Liver (tissue), 9 donors: ENCODE data around the gene IQGAP2. TPM values are rescaled to one million over a fixed set of nuclear protein-coding genes. Genes with fewer than 3 reads are reported as not detected.

Experiments used
- DNase-seq: peaks from one replicate; pipeline ENCODE4 v3.0.0-alpha.2; 2017; ENCODE audit warnings: low spot score
- H3K27ac ChIP-seq, 2 donors: one replicate each; pipeline ENCODE4 v1.7.0; 2013; ENCODE audit warnings: inconsistent platforms in 2 of 2, low read length in 2 of 2, control low read depth in 1 of 2, low read depth in 1 of 2, mild to moderate bottlenecking in 1 of 2
- H3K27me3 ChIP-seq, 4 donors: one replicate each; pipeline versions ENCODE4 v1.6.1 to v1.7.0; 2013; ENCODE audit warnings: low read length in 3 of 4, inconsistent platforms in 1 of 4, mild to moderate bottlenecking in 1 of 4, moderate library complexity in 1 of 4; ENCODE audit not compliant: control insufficient read depth in 4 of 4, insufficient read depth in 4 of 4
- H3K36me3 ChIP-seq, 4 donors: one replicate each; pipeline versions ENCODE4 v1.6.1 to v1.7.0; 2013; ENCODE audit warnings: low read length in 3 of 4, mild to moderate bottlenecking in 3 of 4, low read depth in 1 of 4, moderate library complexity in 1 of 4; ENCODE audit not compliant: control insufficient read depth in 4 of 4, insufficient read depth in 3 of 4
- H3K4me1 ChIP-seq, 4 donors: one replicate each; pipeline versions ENCODE4 v1.6.1 to v1.7.0; 2013; ENCODE audit warnings: low read length in 3 of 4, mild to moderate bottlenecking in 3 of 4, moderate library complexity in 1 of 4; ENCODE audit not compliant: control insufficient read depth in 4 of 4, insufficient read depth in 4 of 4
- H3K4me3 ChIP-seq, 3 donors: one replicate each; pipeline versions ENCODE4 v1.6.1 to v1.7.0; 2013; ENCODE audit warnings: low read length in 3 of 3, control low read depth in 1 of 3, low read depth in 1 of 3, mild to moderate bottlenecking in 1 of 3
- H3K9ac ChIP-seq, 2 donors: one replicate each; pipeline ENCODE4 v1.7.0; 2013; ENCODE audit warnings: low read length in 2 of 2, mild to moderate bottlenecking in 2 of 2, moderate library complexity in 2 of 2, control low read depth in 1 of 2, low read depth in 1 of 2
- H3K9me3 ChIP-seq, 4 donors: one replicate each; pipeline versions ENCODE4 v1.6.1 to v1.7.0; 2013; ENCODE audit warnings: low read length in 3 of 4; ENCODE audit not compliant: control insufficient read depth in 4 of 4
- FOXA2 ChIP-seq: IDR thresholded peaks from 2 replicates; pipeline ENCODE4 v1.6.1; 2016; ENCODE audit warnings: antibody characterized with exemption
- HNF4A ChIP-seq, 2 donors: conservative IDR thresholded peaks; 2 replicates each; pipeline ENCODE4 v1.6.1; 2016; ENCODE audit warnings: antibody characterized with exemption in 2 of 2, mild to moderate bottlenecking in 2 of 2
- JUND ChIP-seq, 2 donors: IDR thresholded peaks; 2 replicates each; pipeline ENCODE4 v1.6.1; 2016; ENCODE audit warnings: antibody characterized with exemption in 2 of 2
- NR2F2 ChIP-seq: IDR thresholded peaks from 2 replicates; pipeline ENCODE4 v1.6.1; 2016; ENCODE audit warnings: antibody characterized with exemption
- SP1 ChIP-seq: IDR thresholded peaks from 2 replicates; pipeline ENCODE4 v1.6.1; 2018; ENCODE audit warnings: antibody characterized with exemption, mild to moderate bottlenecking
- TAF1 ChIP-seq: conservative IDR thresholded peaks from 2 replicates; pipeline ENCODE4 v1.6.1; 2016; ENCODE audit warnings: antibody characterized with exemption, mild to moderate bottlenecking
- YY1 ChIP-seq: IDR thresholded peaks from 2 replicates; pipeline ENCODE4 v1.6.1; 2016; ENCODE audit warnings: antibody characterized with exemption, mild to moderate bottlenecking
- WGBS: extraction: QIAGEN DNeasy Blood & Tissue Kit; methylation state at CpG from one replicate; pipeline ENCODE4 v1.1.7; 2013; 5-methylcytosine and 5-hydroxymethylcytosine counted together
- polyA plus RNA-seq, 2 donors: library from polyadenylated mRNA; stranded (reverse) in 1 of 2; unstranded in 1 of 2; fragments of 200-250 nt in 1 of 2; fragments of >200 nt in 1 of 2; fragmentation: Nextera tagmentation in 1 of 2; extraction: Ambion mirVana in 1 of 2; gene quantifications; one replicate each; pipeline versions ENCODE4 v1.2.1 to v1.2.3, GENCODE V29; 2013 to 2015
- total RNA-seq, 2 donors: library from RNA; depleted of rRNA; stranded (reverse); fragments of >200 nt; gene quantifications; one replicate each; pipeline ENCODE4 v1.2.3, GENCODE V29; 2014
- TF ChIP-seq, protein P1 (sequence below): IDR thresholded peaks from 2 replicates; pipeline ENCODE4 v1.6.1; 2016; ENCODE audit warnings: antibody characterized with exemption
- TF ChIP-seq, protein P2 (sequence below): IDR thresholded peaks from 2 replicates; pipeline ENCODE4 v1.6.1; 2016; ENCODE audit warnings: antibody characterized with exemption
- TF ChIP-seq, protein P3 (sequence below): IDR thresholded peaks from 2 replicates; pipeline ENCODE4 v1.6.1; 2016; ENCODE audit warnings: antibody characterized with exemption
- TF ChIP-seq, protein P4 (sequence below): fragments of 150-350 bp; IDR thresholded peaks from 2 replicates; pipeline ENCODE4 v1.5.1; 2017; ENCODE audit warnings: improper control_type of control experiment, low read depth, low read length; ENCODE audit not compliant: missing input control
- TF ChIP-seq, protein P5 (sequence below): IDR thresholded peaks from 2 replicates; pipeline ENCODE4 v1.6.1; 2016; ENCODE audit warnings: antibody characterized with exemption, mild to moderate bottlenecking
- donor health status: healthy.
- donor health status: healthy.
- donor health status: healthy.
- donor health status: healthy.
- donor health status: healthy.

The IQGAP2 gene
- total and polyA plus RNA-seq, 4 donors: 41.5 to 205 (median 102) TPM

DNA sequence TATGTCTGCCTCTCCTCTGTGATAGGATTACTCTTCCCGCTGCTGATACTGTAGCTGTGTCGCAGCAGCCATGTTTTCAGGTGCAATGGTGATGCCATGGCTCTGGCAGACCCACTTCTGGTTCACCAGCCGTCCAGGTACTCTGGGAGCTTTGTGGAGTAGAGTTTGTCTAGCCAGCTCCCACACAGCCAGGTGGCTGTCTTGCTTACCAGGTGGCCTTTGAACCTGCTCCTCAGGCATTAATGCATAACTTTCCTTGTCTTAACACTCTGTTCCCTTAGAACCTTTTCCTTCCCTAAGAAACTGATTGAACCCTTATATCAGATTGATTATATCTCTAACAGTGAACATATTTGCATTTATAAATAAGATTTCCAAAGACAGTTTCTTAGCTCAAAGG, 177.9 kb downstream of the IQGAP2 start:
- Histone ChIP-seq H3K36me3 (peaks cover 0 to 2% (median 0%) of the 10 kb centered on the region in 4 donors), H3K9me3 (no peaks in the 10 kb centered on the region), H3K4me3 (no peak overlapping the region), H3K27me3 (no peaks in the 10 kb centered on the region), H3K4me1 (peaks cover 1 to 29% (median 28%) of the 10 kb centered on the region in 4 donors), H3K9ac (no peak overlapping the region), H3K27ac (peak overlapping the region in 1 of 2 donors; percentile 74)
- TF ChIP-seq YY1 (no peak), HNF4A (conservative IDR thresholded peaks at IDR 0.05) (no peak), FOXA2 (no peak), TAF1 (no peak), JUND (IDR thresholded peaks at IDR 0.05) (no peak), NR2F2 (no peak), SP1 (no peak)
- TF ChIP-seq, protein P1, sequence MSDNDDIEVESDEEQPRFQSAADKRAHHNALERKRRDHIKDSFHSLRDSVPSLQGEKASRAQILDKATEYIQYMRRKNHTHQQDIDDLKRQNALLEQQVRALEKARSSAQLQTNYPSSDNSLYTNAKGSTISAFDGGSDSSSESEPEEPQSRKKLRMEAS: no peak
- TF ChIP-seq, protein P2, sequence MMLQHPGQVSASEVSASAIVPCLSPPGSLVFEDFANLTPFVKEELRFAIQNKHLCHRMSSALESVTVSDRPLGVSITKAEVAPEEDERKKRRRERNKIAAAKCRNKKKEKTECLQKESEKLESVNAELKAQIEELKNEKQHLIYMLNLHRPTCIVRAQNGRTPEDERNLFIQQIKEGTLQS: no peak
- TF ChIP-seq, protein P3, sequence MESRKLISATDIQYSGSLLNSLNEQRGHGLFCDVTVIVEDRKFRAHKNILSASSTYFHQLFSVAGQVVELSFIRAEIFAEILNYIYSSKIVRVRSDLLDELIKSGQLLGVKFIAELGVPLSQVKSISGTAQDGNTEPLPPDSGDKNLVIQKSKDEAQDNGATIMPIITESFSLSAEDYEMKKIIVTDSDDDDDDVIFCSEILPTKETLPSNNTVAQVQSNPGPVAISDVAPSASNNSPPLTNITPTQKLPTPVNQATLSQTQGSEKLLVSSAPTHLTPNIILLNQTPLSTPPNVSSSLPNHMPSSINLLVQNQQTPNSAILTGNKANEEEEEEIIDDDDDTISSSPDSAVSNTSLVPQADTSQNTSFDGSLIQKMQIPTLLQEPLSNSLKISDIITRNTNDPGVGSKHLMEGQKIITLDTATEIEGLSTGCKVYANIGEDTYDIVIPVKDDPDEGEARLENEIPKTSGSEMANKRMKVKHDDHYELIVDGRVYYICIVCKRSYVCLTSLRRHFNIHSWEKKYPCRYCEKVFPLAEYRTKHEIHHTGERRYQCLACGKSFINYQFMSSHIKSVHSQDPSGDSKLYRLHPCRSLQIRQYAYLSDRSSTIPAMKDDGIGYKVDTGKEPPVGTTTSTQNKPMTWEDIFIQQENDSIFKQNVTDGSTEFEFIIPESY: no peak
- TF ChIP-seq, protein P4, sequence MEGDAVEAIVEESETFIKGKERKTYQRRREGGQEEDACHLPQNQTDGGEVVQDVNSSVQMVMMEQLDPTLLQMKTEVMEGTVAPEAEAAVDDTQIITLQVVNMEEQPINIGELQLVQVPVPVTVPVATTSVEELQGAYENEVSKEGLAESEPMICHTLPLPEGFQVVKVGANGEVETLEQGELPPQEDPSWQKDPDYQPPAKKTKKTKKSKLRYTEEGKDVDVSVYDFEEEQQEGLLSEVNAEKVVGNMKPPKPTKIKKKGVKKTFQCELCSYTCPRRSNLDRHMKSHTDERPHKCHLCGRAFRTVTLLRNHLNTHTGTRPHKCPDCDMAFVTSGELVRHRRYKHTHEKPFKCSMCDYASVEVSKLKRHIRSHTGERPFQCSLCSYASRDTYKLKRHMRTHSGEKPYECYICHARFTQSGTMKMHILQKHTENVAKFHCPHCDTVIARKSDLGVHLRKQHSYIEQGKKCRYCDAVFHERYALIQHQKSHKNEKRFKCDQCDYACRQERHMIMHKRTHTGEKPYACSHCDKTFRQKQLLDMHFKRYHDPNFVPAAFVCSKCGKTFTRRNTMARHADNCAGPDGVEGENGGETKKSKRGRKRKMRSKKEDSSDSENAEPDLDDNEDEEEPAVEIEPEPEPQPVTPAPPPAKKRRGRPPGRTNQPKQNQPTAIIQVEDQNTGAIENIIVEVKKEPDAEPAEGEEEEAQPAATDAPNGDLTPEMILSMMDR: no peak
- TF ChIP-seq, protein P5, sequence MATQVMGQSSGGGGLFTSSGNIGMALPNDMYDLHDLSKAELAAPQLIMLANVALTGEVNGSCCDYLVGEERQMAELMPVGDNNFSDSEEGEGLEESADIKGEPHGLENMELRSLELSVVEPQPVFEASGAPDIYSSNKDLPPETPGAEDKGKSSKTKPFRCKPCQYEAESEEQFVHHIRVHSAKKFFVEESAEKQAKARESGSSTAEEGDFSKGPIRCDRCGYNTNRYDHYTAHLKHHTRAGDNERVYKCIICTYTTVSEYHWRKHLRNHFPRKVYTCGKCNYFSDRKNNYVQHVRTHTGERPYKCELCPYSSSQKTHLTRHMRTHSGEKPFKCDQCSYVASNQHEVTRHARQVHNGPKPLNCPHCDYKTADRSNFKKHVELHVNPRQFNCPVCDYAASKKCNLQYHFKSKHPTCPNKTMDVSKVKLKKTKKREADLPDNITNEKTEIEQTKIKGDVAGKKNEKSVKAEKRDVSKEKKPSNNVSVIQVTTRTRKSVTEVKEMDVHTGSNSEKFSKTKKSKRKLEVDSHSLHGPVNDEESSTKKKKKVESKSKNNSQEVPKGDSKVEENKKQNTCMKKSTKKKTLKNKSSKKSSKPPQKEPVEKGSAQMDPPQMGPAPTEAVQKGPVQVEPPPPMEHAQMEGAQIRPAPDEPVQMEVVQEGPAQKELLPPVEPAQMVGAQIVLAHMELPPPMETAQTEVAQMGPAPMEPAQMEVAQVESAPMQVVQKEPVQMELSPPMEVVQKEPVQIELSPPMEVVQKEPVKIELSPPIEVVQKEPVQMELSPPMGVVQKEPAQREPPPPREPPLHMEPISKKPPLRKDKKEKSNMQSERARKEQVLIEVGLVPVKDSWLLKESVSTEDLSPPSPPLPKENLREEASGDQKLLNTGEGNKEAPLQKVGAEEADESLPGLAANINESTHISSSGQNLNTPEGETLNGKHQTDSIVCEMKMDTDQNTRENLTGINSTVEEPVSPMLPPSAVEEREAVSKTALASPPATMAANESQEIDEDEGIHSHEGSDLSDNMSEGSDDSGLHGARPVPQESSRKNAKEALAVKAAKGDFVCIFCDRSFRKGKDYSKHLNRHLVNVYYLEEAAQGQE: no peak
- no peak for DNase-seq
- 89% methylated on average over 3 of the region's 3 CpGs for WGBS

DNA sequence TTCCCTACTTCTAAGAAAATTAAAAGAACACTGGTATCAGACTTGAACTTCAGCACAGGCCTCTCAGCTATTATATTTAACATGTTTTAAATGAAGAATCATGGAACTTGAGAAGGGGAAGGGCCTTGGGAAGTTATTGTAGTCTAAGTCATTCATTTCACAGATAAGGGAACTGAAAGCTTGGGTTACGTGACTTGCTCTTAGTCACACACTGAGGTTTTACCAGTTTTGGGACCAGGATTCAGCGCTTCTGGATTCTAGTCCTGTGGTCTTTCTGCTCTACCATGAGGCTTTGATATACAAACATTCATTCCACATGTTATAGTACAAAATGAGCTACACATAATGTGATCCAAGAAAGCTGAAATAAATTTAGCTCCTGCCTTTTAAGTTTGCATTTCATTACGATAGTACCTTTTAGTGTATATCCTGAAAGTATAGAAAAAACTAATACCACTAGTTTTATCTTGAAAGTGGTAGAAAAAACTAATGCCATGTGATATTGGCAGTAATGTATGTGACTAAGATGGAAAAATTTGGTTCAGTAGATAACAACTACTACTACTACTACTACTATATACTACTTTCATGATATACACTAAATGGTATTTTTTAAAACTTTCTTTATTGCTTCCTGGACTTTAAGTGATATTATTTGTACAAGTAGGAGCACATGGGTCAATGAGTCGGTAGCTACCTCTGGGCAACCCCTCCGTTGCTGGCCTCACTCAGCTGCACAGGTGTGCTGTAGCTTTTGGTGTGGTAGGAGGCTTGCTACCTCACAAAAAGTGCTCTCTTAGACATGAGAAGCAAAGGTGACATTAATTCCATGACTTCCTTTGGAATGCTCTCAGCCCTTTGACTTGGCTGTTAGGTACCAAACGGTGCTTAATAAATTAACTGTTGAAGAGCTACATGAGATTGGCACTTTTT, 179.4 kb downstream of the IQGAP2 start:
- Histone ChIP-seq H3K27ac (peak overlapping the region; percentile 74 to 79), H3K4me1 (peaks cover 3 to 29% (median 28%) of the 10 kb centered on the region in 4 donors), H3K27me3 (no peaks in the 10 kb centered on the region), H3K36me3 (peaks cover 0 to 2% (median 0%) of the 10 kb centered on the region in 4 donors), H3K4me3 (peak overlapping the region in 1 of 3 donors; percentile 8), H3K9me3 (no peaks in the 10 kb centered on the region), H3K9ac (peak overlapping the region in 1 of 2 donors; percentile 1)
- WGBS: 57% methylated on average over 6 of the region's 6 CpGs
- no peak for DNase-seq
- peak; percentile 0 for TF ChIP-seq YY1
- TF ChIP-seq NR2F2: no peak
- TF ChIP-seq JUND (IDR thresholded peaks at IDR 0.05): no peak
- no peak for TF ChIP-seq SP1
